Hepatocyte (in vitro differentiated cells): ENCODE data around the gene LRRC42.

Experiments
- CTCF ChIP-seq: fragments of 200-600 bp; sonication (generic); IDR thresholded peaks from 2 replicates; pipeline ENCODE4 v1.5.1; 2016; ENCODE audit warnings: antibody characterized with exemption, mild to moderate bottlenecking; ENCODE audit not compliant: poor library complexity
- EZH2 ChIP-seq: fragments of 200-600 bp; sonication (generic); IDR thresholded peaks from 2 replicates; pipeline ENCODE4 v1.6.1; 2016; ENCODE audit warnings: antibody characterized with exemption, mild to moderate bottlenecking, borderline replicate concordance

DNA sequence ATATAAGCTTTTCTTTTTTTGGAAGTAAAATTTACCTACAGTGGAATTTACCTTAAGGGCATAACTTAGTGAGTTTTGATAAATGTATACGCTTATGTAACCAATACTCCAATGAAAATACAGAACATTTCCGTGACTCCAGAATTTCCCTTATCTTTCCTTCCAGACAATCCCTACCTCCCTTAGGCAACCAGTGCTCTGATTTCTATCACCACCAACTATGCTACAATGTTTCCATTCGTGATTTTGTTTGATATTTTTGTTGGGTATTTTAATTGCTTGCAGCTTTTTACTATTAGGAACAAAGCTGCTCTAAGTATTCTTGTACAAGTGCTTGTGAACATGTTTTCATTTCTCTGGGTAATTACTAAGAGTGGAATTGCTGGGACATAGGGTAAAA, 15.2 kb upstream of the LRRC42 start:
- no peak for TF ChIP-seq CTCF
- no peak for TF ChIP-seq EZH2
